ENCODE data around the gene CELF5. TPM values are rescaled to one million over a fixed set of nuclear protein-coding genes. Genes with fewer than 3 reads are reported as not detected.

Gene CELF5
- total RNA-seq, 1 experiment from 2014 or later = 2.5 TPM

- intact Hi-C loops (cut with micrococcal nuclease) = no loop called here
- Histone ChIP-seq H4K20me1 (ENCODE audit: insufficient read depth) (no peaks in the 10 kb centered on the region), H3K79me2 (ENCODE audit: insufficient read depth, low read length) (no peaks in the 10 kb centered on the region), H3K9me2 (ENCODE audit: insufficient read depth) (no peaks in the 10 kb centered on the region), H3K27me3 (ENCODE audit: insufficient read depth, low read length) (no peaks in the 10 kb centered on the region), H3K36me3 (ENCODE audit: control insufficient read depth in 1 of 2, insufficient read depth in 2 of 2, low read length in 2 of 2) (peaks cover 13 to 27% of the 10 kb centered on the region in 2 experiments; a peak in 3 of 4 replicates), H3K9me3 (ENCODE audit: control insufficient read depth in 1 of 2, insufficient read depth in 1 of 2, low read depth in 1 of 2, low read length in 2 of 2) (no peaks in the 10 kb centered on the region), H3K4me1 (ENCODE audit: control insufficient read depth in 1 of 2, insufficient read depth in 2 of 2, low read length in 2 of 2) (no peaks in the 10 kb centered on the region), H3K4me3 (replicated peaks in 1 of 2; ENCODE audit: low read depth in 1 of 2, low read length in 2 of 2) (no peak overlapping the region), H3K4me2 (ENCODE audit: low read length) (no peak overlapping the region), H2AFZ (ENCODE audit: low read depth, low read length, poor library complexity, severe bottlenecking) (no peak overlapping the region), H3K27ac (ENCODE audit: low read depth, low read length) (no peak overlapping the region), H3K9ac (ENCODE audit: low read length) (no peak overlapping the region)
- POLR2A ChIA-PET = no interaction called here
- CTCF ChIA-PET = no interaction called here
- ATAC-seq = no peak
- no peak for DNase-seq (ENCODE audit: low read depth, low spot score)
- TF ChIP-seq ZNF274 (IDR thresholded peaks at IDR 0.05; ENCODE audit: low read depth, low read length) (no peak), ELF1 (IDR thresholded peaks at IDR 0.05; ENCODE audit: borderline replicate concordance, low read depth) (no peak), TCF7L2 (IDR thresholded peaks at IDR 0.05; ENCODE audit: borderline replicate concordance, extremely low read depth, insufficient read depth, insufficient read length) (no peak), ZBTB33 (IDR thresholded peaks at IDR 0.05; ENCODE audit: extremely low read depth, insufficient replicate concordance, low read length) (no peak), EGR1 (IDR thresholded peaks at IDR 0.05; ENCODE audit: low read depth) (no peak), ZFX (IDR thresholded peaks at IDR 0.05) (no peak), CEBPB (IDR thresholded peaks at IDR 0.05; ENCODE audit: low read depth) (no peak), POLR2A (IDR thresholded peaks at IDR 0.05; ENCODE audit: borderline replicate concordance, extremely low read depth, insufficient read depth, insufficient read length) (no peak), RAD21 (IDR thresholded peaks at IDR 0.05; ENCODE audit: low read depth) (no peak), SP1 (IDR thresholded peaks at IDR 0.05; ENCODE audit: low read depth) (no peak)
- TF ChIP-seq, protein P1, sequence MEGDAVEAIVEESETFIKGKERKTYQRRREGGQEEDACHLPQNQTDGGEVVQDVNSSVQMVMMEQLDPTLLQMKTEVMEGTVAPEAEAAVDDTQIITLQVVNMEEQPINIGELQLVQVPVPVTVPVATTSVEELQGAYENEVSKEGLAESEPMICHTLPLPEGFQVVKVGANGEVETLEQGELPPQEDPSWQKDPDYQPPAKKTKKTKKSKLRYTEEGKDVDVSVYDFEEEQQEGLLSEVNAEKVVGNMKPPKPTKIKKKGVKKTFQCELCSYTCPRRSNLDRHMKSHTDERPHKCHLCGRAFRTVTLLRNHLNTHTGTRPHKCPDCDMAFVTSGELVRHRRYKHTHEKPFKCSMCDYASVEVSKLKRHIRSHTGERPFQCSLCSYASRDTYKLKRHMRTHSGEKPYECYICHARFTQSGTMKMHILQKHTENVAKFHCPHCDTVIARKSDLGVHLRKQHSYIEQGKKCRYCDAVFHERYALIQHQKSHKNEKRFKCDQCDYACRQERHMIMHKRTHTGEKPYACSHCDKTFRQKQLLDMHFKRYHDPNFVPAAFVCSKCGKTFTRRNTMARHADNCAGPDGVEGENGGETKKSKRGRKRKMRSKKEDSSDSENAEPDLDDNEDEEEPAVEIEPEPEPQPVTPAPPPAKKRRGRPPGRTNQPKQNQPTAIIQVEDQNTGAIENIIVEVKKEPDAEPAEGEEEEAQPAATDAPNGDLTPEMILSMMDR (IDR thresholded peaks at IDR 0.05 in 2 of 3, conservative IDR thresholded peaks at IDR 0.05 in 1 of 3; ENCODE audit: borderline replicate concordance in 1 of 3, insufficient read depth in 1 of 3, low read depth in 2 of 3, low read length in 2 of 3) = no peak
- TF ChIP-seq, protein P2, sequence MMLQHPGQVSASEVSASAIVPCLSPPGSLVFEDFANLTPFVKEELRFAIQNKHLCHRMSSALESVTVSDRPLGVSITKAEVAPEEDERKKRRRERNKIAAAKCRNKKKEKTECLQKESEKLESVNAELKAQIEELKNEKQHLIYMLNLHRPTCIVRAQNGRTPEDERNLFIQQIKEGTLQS (IDR thresholded peaks at IDR 0.05) = no peak
- TF ChIP-seq, protein P3, sequence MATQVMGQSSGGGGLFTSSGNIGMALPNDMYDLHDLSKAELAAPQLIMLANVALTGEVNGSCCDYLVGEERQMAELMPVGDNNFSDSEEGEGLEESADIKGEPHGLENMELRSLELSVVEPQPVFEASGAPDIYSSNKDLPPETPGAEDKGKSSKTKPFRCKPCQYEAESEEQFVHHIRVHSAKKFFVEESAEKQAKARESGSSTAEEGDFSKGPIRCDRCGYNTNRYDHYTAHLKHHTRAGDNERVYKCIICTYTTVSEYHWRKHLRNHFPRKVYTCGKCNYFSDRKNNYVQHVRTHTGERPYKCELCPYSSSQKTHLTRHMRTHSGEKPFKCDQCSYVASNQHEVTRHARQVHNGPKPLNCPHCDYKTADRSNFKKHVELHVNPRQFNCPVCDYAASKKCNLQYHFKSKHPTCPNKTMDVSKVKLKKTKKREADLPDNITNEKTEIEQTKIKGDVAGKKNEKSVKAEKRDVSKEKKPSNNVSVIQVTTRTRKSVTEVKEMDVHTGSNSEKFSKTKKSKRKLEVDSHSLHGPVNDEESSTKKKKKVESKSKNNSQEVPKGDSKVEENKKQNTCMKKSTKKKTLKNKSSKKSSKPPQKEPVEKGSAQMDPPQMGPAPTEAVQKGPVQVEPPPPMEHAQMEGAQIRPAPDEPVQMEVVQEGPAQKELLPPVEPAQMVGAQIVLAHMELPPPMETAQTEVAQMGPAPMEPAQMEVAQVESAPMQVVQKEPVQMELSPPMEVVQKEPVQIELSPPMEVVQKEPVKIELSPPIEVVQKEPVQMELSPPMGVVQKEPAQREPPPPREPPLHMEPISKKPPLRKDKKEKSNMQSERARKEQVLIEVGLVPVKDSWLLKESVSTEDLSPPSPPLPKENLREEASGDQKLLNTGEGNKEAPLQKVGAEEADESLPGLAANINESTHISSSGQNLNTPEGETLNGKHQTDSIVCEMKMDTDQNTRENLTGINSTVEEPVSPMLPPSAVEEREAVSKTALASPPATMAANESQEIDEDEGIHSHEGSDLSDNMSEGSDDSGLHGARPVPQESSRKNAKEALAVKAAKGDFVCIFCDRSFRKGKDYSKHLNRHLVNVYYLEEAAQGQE (IDR thresholded peaks at IDR 0.05; ENCODE audit: low read depth) = no peak
- no TSS peak for BruUV-seq (replicated peaks)
- RAD21 ChIA-PET (ENCODE audit: low non-redundant PET in 1 of 2, low total read pairs in 2 of 2, uncharacterized antibody in 2 of 2, unreplicated experiment in 2 of 2) = no interaction called here
Measured at GRCh38 chr19:3206216-3206953, 18.1 kb upstream of the CELF5 start.

Data from HCT116 (cell line).